Measurements from ENCODE around the gene FBXL3.
A peak's percentile ranks its signal among the peaks of the same experiment; 100 is the strongest.

The FBXL3 gene

DNA sequence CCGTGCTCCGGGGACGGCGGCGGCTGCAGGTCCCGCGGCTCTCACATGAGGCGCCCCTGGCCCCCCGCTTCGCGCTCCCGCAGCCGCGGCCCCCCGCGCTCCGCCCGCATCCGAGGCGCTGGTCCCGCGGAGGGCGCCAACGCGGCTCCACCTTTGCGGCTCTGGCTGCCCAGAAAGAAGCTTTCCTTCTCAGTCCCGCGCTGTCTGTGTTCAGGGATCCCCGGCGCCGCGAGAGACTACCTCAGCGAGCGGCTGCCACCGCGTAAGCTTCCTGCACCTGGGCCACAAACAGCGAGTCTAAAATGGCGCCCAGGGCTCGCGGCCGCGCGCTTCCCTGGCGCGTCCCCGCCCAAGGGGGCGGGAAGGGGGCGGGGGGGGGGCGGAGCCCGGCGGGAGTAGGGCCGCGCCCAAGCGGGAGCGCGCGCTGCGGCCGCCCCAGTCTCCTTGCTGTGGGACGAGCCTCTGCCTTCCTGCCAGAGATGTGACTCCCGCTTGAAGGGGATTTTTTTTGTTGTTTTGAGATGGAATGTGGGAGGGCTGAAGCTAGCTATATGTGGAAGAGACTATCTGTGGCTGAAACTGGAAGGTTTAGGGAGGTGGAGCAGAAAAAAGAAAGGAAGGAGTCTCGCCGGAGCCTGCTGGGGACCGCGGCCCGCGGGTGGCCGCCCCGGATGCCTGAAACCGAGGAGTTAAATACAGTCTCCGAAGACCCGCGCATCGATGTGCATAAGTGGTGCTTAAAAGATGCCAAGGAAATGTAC lies at the start of gene FBXL3:
Gene FBXL3 (minus strand): TSS at position 299 of the 761 bp plus-strand sequence. CDS start 5,299 bp downstream, outside the sequence.
- DNase-seq: peak; percentile 82

DNA sequence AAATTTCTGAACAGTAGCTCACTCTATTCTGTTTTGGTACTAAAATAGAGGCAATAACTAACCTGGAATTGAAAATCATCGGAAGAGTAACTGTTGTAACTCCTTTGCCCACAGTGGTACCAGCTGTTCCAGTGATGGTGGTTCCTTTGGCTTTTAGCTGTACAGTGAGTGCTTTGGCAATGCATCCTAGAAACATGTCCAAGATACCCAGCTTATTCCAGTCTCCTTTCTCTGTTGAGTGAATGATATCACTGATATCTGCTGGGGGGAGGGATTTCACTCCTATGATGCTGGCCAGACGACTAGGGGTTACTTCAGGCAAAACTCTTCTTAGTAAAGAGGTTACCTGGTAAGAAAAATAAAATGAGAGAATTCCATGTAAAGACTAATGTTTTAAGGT lies 40.6 kb upstream of the FBXL3 start:
- no peak for DNase-seq

DNA sequence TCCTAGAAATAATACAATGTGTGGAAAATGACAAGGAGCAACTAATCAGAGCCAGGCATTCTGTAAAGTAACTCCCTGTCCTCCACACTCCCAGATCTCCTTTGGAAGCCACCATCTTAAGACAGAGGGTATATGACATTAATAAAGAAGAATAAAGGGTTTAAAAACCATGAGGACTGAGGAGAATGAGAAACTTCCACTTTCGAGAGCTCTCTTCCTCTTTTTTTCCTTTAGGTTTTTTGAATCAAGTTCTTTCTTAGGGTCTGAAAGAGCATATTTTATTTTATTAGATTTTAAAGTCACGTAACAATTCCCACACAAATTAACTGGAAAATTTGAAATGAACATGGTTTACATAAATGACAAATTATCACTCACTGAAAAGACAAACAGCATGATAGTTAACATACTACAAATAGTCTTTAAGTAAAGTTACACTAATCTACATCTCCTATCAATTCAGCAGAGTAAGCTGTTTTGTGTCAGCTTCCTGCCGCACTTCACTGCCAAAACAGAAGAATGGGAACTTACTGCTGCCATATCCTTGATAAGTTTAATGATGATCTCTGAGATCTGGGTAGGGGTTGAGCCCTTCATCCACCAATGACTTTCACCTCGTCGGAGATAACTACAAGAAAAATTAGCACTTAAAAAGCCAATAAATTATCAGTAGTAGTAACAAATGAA lies 38.6 kb upstream of the FBXL3 start:
- no peak for DNase-seq

DNA sequence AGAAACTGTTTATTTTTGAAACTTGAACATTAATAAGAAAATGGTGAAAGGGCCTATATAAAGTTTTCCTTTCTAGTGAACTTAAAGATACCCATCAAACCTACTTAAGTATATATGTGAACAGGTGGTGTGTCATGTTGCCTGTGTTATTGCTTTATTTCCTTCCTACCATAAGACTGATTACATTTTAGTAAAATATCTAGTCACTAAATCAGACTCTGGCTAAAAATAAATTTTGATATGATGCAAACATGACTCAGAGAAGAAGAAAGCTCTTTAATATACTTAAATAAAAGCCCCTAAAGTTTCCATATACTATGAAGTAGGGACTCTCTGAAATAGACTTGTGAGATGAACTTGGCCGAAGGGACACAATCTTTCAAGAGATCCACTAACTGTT lies 35.1 kb upstream of the FBXL3 start:
- DNase-seq: no peak

DNA sequence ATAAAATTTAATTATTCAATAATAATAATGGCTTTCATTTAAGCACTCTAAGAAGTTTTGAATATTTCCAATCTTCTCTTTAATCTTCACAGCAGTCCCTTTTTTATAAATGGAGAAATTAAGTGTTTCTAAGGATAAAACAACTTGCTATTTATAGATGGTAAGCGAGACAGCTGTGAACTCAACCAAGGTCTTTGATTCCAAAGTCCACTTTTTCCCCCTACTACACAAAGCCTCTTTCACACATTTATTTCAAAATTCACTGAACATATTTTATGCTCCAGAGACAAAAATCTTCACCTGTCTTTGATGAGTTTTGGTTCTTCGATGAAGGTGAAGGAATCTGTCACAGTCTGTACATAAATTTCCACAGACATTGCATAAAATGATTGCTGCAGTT lies 34.4 kb upstream of the FBXL3 start:
- DNase-seq: no peak

DNA sequence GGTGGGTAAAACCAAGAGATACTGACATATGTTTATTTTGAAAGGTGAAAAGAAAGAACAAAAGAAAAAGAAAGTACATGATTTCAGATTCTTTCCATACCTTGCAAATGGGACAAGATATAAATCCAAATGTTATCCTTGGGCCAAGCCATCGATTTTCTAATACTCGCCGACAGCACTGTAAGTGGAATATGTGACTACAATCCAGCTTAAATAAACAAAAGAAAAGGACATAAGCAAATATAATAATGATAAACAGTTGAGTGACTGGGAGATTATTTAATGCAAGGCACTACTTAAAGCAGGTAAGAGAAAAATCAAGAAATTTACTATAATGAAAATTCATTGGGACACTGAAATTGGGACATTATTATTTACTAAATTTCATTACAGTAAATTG lies 29.9 kb upstream of the FBXL3 start:
- no peak for DNase-seq

DNA sequence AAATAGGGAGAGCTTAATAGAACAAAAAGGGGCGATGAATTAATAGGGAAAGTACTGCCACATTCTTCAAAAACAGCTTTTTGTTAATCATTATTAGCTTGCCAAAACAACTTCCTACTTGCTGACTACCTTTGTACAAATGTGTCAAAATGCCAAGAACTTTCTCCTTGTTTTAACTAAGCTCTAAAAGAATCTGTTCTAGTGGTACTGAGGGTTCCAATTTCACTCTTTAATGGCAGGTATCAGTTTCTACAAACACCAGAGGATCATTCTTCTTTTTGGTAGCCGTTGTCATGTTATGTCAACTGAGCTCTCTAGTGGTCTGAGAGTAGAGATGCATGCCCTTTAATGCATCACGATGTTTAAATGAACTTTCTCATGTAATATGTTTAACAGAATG lies 29.4 kb upstream of the FBXL3 start:
- DNase-seq: no peak

- DNase-seq: no peak
Observed at GRCh38 chr13:77055158-77055557, 28.2 kb upstream of the FBXL3 start.

DNA sequence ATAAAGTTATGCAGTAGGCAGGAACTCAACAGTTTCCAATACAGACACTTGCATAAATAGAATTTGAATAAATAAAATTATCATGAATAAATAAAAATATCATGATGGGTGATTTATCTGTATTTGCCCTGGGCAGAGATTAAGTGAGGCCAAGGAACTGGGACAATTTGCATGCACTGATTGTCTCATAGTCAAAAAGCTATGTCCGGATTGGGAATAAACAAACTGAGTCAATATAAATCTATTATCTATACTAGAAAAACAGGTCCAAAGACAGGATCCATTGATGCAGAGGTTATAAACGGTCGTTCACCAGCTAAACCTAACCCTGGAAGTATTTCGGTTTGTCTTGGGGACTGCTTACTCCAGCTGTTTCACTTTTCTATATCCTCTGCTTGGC lies 26.2 kb upstream of the FBXL3 start:
- no peak for DNase-seq

DNA sequence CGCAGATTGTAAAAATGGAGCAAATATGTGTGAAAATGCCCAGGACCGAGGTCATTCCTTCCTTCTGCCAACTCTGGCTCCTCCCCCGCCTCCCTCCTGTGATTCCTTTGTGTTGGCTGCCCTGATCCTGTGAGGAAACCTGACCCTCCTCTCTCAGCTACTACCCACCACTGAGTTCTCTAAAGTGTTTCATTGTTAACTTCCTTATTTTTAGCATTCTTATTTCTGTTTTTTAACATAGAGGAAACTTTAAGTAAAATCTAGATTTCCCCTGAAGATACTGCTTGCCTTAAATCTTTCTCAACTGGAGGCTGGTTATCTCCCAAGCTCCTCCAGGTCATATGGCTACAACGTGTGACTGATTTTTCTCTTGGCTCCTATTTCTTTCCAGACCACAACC lies 21.7 kb upstream of the FBXL3 start:
- DNase-seq: no peak

DNA sequence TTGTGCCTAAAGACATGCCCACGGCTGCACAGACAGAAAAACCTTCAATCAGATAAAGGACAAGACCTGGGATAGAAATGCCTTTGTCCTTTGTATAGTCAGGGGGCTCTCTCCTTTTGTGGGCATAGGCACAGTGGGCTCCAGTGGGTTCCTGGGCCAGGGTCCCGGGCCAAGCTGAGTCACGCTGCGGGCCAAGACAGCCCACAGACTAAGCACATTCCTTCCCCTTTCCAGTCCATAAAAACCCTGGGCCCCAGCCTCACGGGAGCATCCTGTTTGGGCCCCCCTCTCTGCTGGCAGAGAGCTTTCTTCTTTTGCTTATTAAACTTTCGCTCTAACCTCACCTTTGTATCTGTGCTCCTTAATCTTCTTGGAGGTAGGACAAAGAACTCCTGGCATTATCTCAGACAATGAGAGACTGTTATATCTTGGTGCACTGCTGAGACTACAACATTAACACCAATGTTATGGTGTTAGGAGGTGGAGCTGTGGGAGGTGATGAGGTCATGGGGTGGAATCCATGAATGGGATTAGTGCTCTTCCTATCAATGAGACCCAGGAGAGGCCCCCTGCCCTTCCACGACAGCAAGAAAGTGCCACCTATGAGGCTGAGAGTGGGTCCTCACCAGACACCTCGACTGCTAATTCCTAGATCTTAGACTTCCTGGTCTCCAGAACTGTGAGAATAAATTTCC lies 20.8 kb upstream of the FBXL3 start:
- DNase-seq: no peak

- no peak for DNase-seq
Observed at GRCh38 chr13:77042566-77043177, 15.7 kb upstream of the FBXL3 start.

DNA sequence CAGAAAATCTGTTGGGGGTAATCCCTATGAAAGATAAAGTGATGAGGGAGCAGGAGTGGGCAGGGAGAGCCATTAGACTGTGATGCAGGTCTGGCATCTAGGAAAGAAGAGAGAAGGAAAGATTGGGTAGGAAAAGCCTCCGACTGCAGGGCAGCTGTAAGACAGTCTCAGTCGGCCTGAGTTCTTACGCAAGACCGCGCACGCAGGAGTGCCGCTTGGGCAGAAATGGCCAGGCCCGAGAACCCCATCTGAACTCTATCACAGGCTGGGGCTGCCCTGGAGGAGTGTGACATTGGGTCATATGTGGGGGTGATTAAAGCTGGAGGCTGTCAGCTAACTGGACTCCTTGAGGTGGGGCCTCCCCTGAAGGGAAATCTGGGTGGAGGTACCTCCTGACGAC lies 13.9 kb upstream of the FBXL3 start:
- no peak for DNase-seq

DNA sequence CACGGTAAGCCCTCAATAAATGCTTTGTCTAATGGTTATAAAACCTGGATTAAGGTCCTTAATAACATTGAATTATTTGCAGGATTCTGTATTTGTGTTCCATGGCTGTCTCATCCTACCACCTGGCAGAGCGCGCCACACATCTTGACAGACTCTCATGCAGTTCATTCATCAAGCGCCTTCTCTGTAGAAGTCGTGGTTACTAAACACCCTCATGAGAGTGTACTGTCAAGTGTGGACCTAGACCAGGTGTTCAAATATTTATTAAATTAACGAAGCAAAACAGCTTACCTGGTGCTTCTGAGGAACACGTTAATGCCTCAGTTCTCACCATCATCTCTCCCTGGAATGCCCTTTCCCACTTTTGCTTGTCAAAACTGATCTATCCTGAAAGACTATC lies 13.1 kb upstream of the FBXL3 start:
- no peak for DNase-seq

DNA sequence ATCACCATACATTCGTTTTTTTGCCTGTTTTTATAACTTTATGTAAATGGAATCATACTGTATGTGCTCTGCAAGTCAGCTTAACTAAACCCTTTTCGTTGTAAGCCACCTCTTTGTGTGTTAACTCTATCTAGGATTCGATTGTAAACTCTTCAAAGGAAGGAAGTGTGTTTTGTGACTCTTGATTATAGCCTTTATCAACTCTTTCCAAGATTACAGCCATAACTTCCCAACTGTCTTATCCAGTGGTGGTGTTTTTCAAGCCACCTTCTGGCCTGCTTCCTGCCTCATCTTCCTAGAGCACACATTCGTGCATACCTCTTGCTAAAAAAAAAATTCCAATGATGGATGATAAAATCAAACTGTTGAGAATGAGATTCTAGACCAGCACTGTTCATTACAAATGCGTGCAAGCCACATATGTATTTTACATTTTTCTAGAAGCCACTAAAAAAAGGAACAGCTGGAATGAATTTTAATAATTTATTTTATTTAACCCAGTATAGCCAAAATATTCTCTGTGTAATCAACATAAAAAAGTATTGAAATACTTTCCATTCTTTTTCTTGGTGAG lies 12.0 kb upstream of the FBXL3 start:
- no peak for DNase-seq

DNA sequence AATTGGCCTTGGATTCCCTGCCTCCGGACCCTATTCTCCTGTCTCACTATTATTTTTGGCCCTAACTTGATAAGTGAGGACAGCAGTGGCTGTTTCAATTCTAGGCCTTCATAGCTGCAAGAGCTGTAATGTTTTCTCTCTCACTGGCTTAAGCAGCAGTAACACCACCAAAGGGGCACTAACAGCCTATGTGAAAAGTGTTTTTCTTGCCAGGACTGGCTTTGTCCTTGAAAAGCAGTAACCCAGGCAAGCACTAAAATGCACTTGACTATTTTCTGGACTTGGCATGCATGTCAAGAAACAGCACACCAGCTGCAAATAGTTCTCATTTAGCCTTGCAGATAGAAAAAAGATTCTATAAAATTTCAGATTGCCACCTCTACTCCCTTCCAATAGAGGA lies 9.3 kb upstream of the FBXL3 start:
- no peak for DNase-seq

DNA sequence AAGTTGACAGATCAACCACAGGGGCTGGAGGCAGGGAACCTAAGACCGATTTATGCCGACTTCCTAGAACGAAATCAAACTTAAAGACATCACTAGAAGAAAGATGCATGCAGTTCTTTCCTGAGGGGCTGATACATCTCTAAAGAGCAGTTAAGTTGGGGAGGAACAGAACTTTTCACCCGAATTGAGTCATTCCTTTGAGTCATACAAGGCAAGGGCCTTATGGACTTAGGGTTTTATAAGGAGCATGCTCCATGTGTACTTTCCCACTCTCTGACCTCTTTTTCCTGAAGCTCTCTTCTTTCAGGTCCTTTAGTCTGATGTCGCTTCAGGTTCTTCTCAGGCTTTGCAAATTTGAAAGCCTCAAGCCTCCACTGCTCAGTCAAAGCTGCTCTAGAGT lies 7.9 kb upstream of the FBXL3 start:
- DNase-seq: no peak

DNA sequence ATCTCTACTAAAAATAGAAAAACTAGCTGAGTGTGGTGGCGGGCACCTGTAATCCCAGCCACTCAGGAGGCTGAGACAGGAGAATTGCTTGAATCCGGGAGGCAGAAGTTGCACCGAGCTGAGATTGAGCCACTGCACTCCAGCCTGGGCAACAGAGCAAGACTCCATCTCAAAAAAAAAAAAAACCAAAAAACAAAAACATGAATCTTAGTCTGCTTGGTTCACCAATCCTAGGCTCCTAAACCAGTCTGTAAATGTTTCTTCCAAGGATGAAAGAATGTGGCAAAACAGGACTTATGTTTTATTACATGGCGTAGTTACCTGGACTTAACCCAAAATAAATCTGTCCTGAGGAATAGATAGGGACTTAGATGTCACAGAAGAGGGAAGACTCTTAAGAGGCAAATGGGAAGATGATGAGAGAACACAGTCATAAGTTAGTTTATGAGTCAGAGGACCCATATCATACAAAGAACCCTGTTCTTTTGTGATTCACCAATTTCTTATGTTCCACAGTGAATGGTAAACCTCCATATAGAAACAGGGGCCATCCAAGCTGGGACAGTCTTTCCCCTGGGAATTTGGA lies 6.9 kb upstream of the FBXL3 start:
- DNase-seq: no peak

DNA sequence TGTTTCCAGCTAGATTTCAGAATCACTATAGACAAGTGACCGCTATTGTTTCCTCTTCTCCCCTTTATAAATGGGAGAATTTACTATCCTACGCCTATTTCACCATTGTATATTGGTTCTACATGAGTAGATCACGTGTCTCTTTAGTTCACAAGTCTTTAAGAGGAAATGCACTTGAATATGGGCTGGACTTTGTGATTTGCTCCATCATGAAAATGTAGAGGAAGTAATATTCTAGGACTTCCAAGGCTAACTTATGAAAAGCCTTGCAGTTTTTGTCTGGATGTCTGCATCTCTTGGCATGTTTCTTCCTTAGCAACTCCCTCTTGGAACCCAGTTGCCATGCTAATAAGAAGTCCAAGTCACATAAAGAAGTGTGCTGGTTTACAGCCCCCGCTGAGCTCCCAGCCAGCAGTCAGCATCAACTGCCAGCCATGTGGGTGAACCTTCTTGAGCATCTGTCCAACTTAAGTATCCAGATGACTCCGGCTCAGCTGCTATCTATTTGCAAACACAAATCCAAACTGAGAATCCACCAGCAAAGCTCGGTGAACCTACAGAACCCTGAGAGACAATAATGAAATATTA lies 4.8 kb upstream of the FBXL3 start:
- no peak for DNase-seq

DNA sequence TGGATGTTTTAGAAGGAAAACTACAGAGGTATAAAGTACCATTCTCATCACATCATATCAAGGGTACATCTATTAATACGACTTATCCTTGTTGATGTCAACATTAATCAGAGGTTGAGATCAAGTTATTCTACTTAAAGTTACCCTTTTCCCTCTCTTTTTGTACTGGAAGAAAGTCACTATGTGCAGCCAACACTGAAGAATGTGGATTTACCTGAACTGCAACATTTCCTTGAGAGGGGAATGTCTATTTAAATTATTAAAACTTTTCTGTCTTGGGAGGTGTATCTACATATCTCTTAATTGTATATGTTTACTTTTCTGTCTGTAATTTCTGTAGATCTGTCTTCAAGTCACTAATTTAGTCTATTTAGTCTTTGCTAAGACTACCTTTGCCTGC lies 2.5 kb upstream of the FBXL3 start:
- DNase-seq: no peak

GRCh38 chr13:77028202-77028601 lies 1.2 kb upstream of the FBXL3 start:
- DNase-seq: no peak

DNA sequence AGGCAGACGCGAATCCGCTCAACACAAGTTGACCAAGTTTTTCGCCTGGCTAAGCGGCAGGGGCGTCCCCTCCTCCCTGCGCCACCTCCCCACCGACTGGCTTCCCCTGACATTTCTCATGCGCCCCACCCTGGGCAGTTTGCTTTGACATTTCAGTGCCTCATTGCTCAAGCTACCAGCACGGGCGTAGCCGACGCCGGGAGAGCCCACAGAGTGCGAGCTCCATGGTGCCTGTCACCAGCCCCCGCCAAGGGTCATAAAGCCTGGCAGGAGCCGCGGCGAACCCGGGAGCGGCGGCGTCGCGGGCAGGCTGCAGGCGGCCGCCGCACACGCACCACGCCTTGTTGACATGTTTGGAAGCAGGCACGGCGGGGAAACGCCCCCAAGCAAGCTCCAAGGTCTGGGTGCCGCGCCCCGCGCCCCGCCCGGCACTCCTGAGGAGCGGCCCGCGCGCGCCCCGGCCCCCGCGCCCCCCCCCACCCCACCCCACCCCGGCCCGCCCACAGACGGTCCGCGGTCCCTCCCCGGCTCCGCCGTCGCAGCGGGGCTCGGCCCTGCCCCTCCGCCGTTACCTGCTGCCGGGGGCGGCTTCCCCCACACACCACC lies 601 bp downstream of the FBXL3 start:
- DNase-seq: peak; percentile 72

All from activated naive CD4-positive, alpha-beta T cell treated with anti-CD3 and anti-CD28 coated beads, Interleukin-2, amount 50 U/mL, for 16 hours (primary cell).